AG10803 (cell line): ENCODE measurements around the gene GATA3.

Experiments
- DNase-seq: peaks from one replicate; pipeline ENCODE4 v3.0.0; 2010; ENCODE audit warnings: low read depth
- H3K4me3 ChIP-seq: 2 replicates; pipeline ENCODE4 v1.5.1; 2011; ENCODE audit warnings: mild to moderate bottlenecking, low read length, control low read depth
- CTCF ChIP-seq: conservative IDR thresholded peaks from 2 replicates; pipeline ENCODE4 v1.5.1; 2011; ENCODE audit warnings: mild to moderate bottlenecking, low read length, control low read depth, inconsistent platforms

GATA3 gene

GRCh38 chr10:8034466-8035005 lies 20.0 kb upstream of the GATA3 start:
- no peak overlapping the region for H3K4me3 ChIP-seq
- DNase-seq, result no peak
- no peak for TF ChIP-seq CTCF

GRCh38 chr10:8035006-8035640 lies 19.4 kb upstream of the GATA3 start:
- no peak for TF ChIP-seq CTCF
- DNase-seq, result no peak

GRCh38 chr10:8035641-8036470 lies 18.6 kb upstream of the GATA3 start:
- DNase-seq, result no peak
- TF ChIP-seq CTCF, result no peak
- H3K4me3 ChIP-seq, result no peak overlapping the region

More at GRCh38 chr10:8035006-8035640, 19.4 kb upstream of the GATA3 start:
- H3K4me3 ChIP-seq, result no peak overlapping the region

GRCh38 chr10:8036506-8037198 lies 17.8 kb upstream of the GATA3 start:
- H3K4me3 ChIP-seq, result no peak overlapping the region
- no peak for TF ChIP-seq CTCF
- no peak for DNase-seq

- TF ChIP-seq CTCF, result no peak
- no peak overlapping the region for H3K4me3 ChIP-seq
- DNase-seq, result no peak
Observed at GRCh38 chr10:8037199-8037801, 17.2 kb upstream of the GATA3 start.

GRCh38 chr10:8037941-8038894 lies 16.3 kb upstream of the GATA3 start:
- no peak for TF ChIP-seq CTCF
- DNase-seq, result no peak
- H3K4me3 ChIP-seq, result no peak overlapping the region
